ENCODE data around the gene ZNF22.

Gene ZNF22

GRCh38 chr10:44990302-44990655, 10.4 kb upstream of the ZNF22 start:
- no peak overlapping the region for H3K4me3 Mint-ChIP-seq
- no peaks in the 10 kb centered on the region for H3K9me3 Mint-ChIP-seq
- H3K36me3 Mint-ChIP-seq (ENCODE audit: low read depth): no peaks in the 10 kb centered on the region
- H3K27me3 Mint-ChIP-seq: peaks cover 4% of the 10 kb centered on the region
- peaks cover 6% of the 10 kb centered on the region for H3K4me1 Mint-ChIP-seq (ENCODE audit: low read depth)
- no peak overlapping the region for H3K27ac Mint-ChIP-seq

- Mint-ChIP-seq H3K9me3 (no peaks in the 10 kb centered on the region), H3K36me3 (ENCODE audit: low read depth) (no peaks in the 10 kb centered on the region), H3K4me1 (ENCODE audit: low read depth) (peaks cover 13% of the 10 kb centered on the region), H3K27me3 (peaks cover 4% of the 10 kb centered on the region), H3K27ac (no peak overlapping the region), H3K4me3 (no peak overlapping the region)
These were observed 9.8 kb upstream of the ZNF22 start for GRCh38 chr10:44990965-44991364.

GRCh38 chr10:44991571-44991970, 9.2 kb upstream of the ZNF22 start:
- no peak overlapping the region for H3K4me3 Mint-ChIP-seq
- peaks cover 13% of the 10 kb centered on the region for H3K4me1 Mint-ChIP-seq (ENCODE audit: low read depth)
- H3K27ac Mint-ChIP-seq: no peak overlapping the region
- peaks cover 4% of the 10 kb centered on the region for H3K27me3 Mint-ChIP-seq
- no peaks in the 10 kb centered on the region for H3K36me3 Mint-ChIP-seq (ENCODE audit: low read depth)
- H3K9me3 Mint-ChIP-seq: no peaks in the 10 kb centered on the region

GRCh38 chr10:44992070-44992731, 8.5 kb upstream of the ZNF22 start:
- Mint-ChIP-seq H3K9me3 (no peaks in the 10 kb centered on the region), H3K4me3 (no peak overlapping the region), H3K4me1 (ENCODE audit: low read depth) (peaks cover 13% of the 10 kb centered on the region), H3K27me3 (peaks cover 4% of the 10 kb centered on the region), H3K27ac (no peak overlapping the region), H3K36me3 (ENCODE audit: low read depth) (no peaks in the 10 kb centered on the region)

- peaks cover 4% of the 10 kb centered on the region for H3K27me3 Mint-ChIP-seq
- no peaks in the 10 kb centered on the region for H3K9me3 Mint-ChIP-seq
- H3K4me3 Mint-ChIP-seq: no peak overlapping the region
- H3K4me1 Mint-ChIP-seq (ENCODE audit: low read depth): peaks cover 13% of the 10 kb centered on the region
- H3K36me3 Mint-ChIP-seq (ENCODE audit: low read depth): no peaks in the 10 kb centered on the region
- H3K27ac Mint-ChIP-seq: no peak overlapping the region
These were observed 7.9 kb upstream of the ZNF22 start for GRCh38 chr10:44992732-44993225.

GRCh38 chr10:44993226-44993921, 7.3 kb upstream of the ZNF22 start:
- Mint-ChIP-seq H3K4me1 (ENCODE audit: low read depth) (peaks cover 13% of the 10 kb centered on the region), H3K27ac (no peak overlapping the region), H3K27me3 (peaks cover 4% of the 10 kb centered on the region), H3K36me3 (ENCODE audit: low read depth) (no peaks in the 10 kb centered on the region), H3K4me3 (no peak overlapping the region), H3K9me3 (no peaks in the 10 kb centered on the region)

- Mint-ChIP-seq H3K27ac (no peak overlapping the region), H3K4me1 (ENCODE audit: low read depth) (peaks cover 13% of the 10 kb centered on the region), H3K27me3 (peaks cover 4% of the 10 kb centered on the region), H3K9me3 (no peaks in the 10 kb centered on the region), H3K36me3 (ENCODE audit: low read depth) (no peaks in the 10 kb centered on the region), H3K4me3 (no peak overlapping the region)
These were observed 6.6 kb upstream of the ZNF22 start for GRCh38 chr10:44993922-44994751.

- Mint-ChIP-seq H3K36me3 (ENCODE audit: low read depth) (no peaks in the 10 kb centered on the region), H3K9me3 (no peaks in the 10 kb centered on the region), H3K4me1 (ENCODE audit: low read depth) (peaks cover 18% of the 10 kb centered on the region), H3K4me3 (no peak overlapping the region), H3K27ac (no peak overlapping the region), H3K27me3 (no peaks in the 10 kb centered on the region)
These were observed 5.8 kb upstream of the ZNF22 start for GRCh38 chr10:44994752-44995530.

- H3K9me3 Mint-ChIP-seq: no peaks in the 10 kb centered on the region
- H3K27ac Mint-ChIP-seq: no peak overlapping the region
- H3K4me3 Mint-ChIP-seq: no peak overlapping the region
These were observed 5.2 kb upstream of the ZNF22 start for GRCh38 chr10:44995581-44995913.

GRCh38 chr10:44995914-44996669, 4.6 kb upstream of the ZNF22 start:
- Mint-ChIP-seq H3K36me3 (ENCODE audit: low read depth) (no peaks in the 10 kb centered on the region), H3K4me1 (ENCODE audit: low read depth) (peaks cover 27% of the 10 kb centered on the region), H3K27me3 (no peaks in the 10 kb centered on the region), H3K4me3 (no peak overlapping the region), H3K27ac (no peak overlapping the region), H3K9me3 (no peaks in the 10 kb centered on the region)

More at GRCh38 chr10:44995581-44995913, 5.2 kb upstream of the ZNF22 start:
- no peaks in the 10 kb centered on the region for H3K36me3 Mint-ChIP-seq (ENCODE audit: low read depth)
- H3K4me1 Mint-ChIP-seq (ENCODE audit: low read depth): peaks cover 24% of the 10 kb centered on the region
- no peaks in the 10 kb centered on the region for H3K27me3 Mint-ChIP-seq

- no peaks in the 10 kb centered on the region for H3K27me3 Mint-ChIP-seq
These were observed 3.5 kb upstream of the ZNF22 start for GRCh38 chr10:44997105-44997748.

GRCh38 chr10:44998146-44998631, 2.5 kb upstream of the ZNF22 start:
- peaks cover 16% of the 10 kb centered on the region for H3K36me3 Mint-ChIP-seq (ENCODE audit: low read depth)
- H3K27me3 Mint-ChIP-seq: no peaks in the 10 kb centered on the region
- H3K4me3 Mint-ChIP-seq: no peak overlapping the region
- no peak overlapping the region for H3K27ac Mint-ChIP-seq
- H3K9me3 Mint-ChIP-seq: peaks cover 6% of the 10 kb centered on the region
- peaks cover 43% of the 10 kb centered on the region for H3K4me1 Mint-ChIP-seq (ENCODE audit: low read depth)

More at GRCh38 chr10:44997105-44997748, 3.5 kb upstream of the ZNF22 start:
- Mint-ChIP-seq H3K4me1 (ENCODE audit: low read depth) (peaks cover 36% of the 10 kb centered on the region), H3K36me3 (ENCODE audit: low read depth) (peaks cover 7% of the 10 kb centered on the region), H3K4me3 (no peak overlapping the region), H3K9me3 (peaks cover under 1% of the 10 kb centered on the region), H3K27ac (no peak overlapping the region)

- H3K4me1 Mint-ChIP-seq (ENCODE audit: low read depth): peaks cover 40% of the 10 kb centered on the region
- no peaks in the 10 kb centered on the region for H3K27me3 Mint-ChIP-seq
- H3K27ac Mint-ChIP-seq: peak overlapping the region; percentile 89
- peaks cover 22% of the 10 kb centered on the region for H3K9me3 Mint-ChIP-seq
- peaks cover 37% of the 10 kb centered on the region for H3K36me3 Mint-ChIP-seq (ENCODE audit: low read depth)
- peak overlapping the region; percentile 82 for H3K4me3 Mint-ChIP-seq
These were observed 478 bp upstream of the ZNF22 start for GRCh38 chr10:45000138-45000751.

All from stimulated activated naive CD8-positive, alpha-beta T cell treated with anti-CD3 and anti-CD28 coated beads, Interleukin-15, Interleukin-2, amounts not matched to agents 100 ng/mL and 50 ng/mL, for 24 hours (primary cell).